Gastrocnemius medialis (tissue), 4 donors: ENCODE results near the gene CELSR3.

Source experiments
- POLR2A ChIP-seq, 2 donors: fragments of 450-650 bp; IDR thresholded peaks; one replicate each; pipeline ENCODE4 v1.6.1; 2017; ENCODE audit warnings: antibody characterized with exemption in 2 of 2, mild to moderate bottlenecking in 2 of 2, moderate library complexity in 2 of 2
- TF ChIP-seq, protein P1 (sequence below), 5 experiments: fragments of 450-650 bp in 3 of 5; fragments of 200-600 bp in 2 of 5; sonication (generic) in 2 of 5; IDR thresholded peaks in 4 of 5; conservative IDR thresholded peaks in 1 of 5; 1 replicate in 4 of 5; 2 replicates in 1 of 5; pipeline ENCODE4 v1.5.1; 2016 to 2019; ENCODE audit warnings: antibody characterized with exemption in 5 of 5, mild to moderate bottlenecking in 3 of 5, moderate library complexity in 3 of 5

DNA sequence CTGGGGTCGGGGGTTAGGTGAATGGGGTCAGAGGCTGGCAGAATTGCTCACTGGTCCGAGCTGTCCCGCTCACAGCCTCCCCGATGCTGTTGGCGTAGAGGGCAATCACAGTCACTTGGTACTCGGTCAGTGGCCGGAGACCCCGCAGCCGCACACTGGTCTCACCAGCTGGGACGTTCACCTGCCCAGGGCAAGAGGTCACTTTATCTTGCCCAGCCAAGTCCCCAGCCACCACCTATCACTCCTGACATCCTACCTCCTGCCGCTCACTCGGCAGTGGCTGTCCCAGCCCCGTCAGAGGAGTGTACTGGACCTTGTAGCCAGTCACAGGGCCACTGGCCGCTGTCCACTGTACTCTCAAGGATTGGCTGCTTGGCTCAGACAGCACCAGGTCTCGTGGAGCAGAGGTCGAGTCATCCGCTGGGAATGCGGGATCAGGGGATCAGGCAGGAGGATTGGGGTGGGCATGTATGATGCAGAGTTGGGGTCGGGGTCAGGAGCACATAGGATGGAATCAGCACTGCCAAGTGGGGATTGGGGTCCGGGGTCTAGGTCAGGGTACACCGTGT, 70.1 kb downstream of the CELSR3 start:
- TF ChIP-seq, protein P1, sequence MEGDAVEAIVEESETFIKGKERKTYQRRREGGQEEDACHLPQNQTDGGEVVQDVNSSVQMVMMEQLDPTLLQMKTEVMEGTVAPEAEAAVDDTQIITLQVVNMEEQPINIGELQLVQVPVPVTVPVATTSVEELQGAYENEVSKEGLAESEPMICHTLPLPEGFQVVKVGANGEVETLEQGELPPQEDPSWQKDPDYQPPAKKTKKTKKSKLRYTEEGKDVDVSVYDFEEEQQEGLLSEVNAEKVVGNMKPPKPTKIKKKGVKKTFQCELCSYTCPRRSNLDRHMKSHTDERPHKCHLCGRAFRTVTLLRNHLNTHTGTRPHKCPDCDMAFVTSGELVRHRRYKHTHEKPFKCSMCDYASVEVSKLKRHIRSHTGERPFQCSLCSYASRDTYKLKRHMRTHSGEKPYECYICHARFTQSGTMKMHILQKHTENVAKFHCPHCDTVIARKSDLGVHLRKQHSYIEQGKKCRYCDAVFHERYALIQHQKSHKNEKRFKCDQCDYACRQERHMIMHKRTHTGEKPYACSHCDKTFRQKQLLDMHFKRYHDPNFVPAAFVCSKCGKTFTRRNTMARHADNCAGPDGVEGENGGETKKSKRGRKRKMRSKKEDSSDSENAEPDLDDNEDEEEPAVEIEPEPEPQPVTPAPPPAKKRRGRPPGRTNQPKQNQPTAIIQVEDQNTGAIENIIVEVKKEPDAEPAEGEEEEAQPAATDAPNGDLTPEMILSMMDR (IDR thresholded peaks at IDR 0.05 in 4 of 5, conservative IDR thresholded peaks at IDR 0.05 in 1 of 5), result no peak
- TF ChIP-seq POLR2A (IDR thresholded peaks at IDR 0.05), result no peak
